KMS-11 (cell line): ENCODE data around the gene CDC42BPB.

Experiments
- H2AFZ ChIP-seq: fragments of 200-600 bp; sonication (generic); 2 replicates; pipeline ENCODE4 v1.6.1; 2016; ENCODE audit warnings: antibody characterized with exemption, mixed run types, low read depth
- H3K27ac ChIP-seq: fragments of 200-600 bp; sonication (generic); 2 replicates; pipeline ENCODE4 v1.6.1; 2016; ENCODE audit warnings: mild to moderate bottlenecking, mixed run types
- H3K27me3 ChIP-seq: fragments of 200-600 bp; sonication (generic); 2 replicates; pipeline ENCODE4 v1.6.1; 2017; ENCODE audit warnings: mild to moderate bottlenecking, low read depth, mixed run types, moderate library complexity; ENCODE audit not compliant: insufficient read depth
- H3K36me3 ChIP-seq: fragments of 200-600 bp; sonication (generic); 2 replicates; pipeline ENCODE4 v1.6.1; 2017; ENCODE audit warnings: mild to moderate bottlenecking, mixed run types; ENCODE audit not compliant: insufficient read depth
- H3K4me1 ChIP-seq: fragments of 200-600 bp; sonication (generic); 2 replicates; pipeline ENCODE4 v1.6.1; 2016; ENCODE audit warnings: mild to moderate bottlenecking, low read depth, mixed run types; ENCODE audit not compliant: poor library complexity, severe bottlenecking
- H3K4me2 ChIP-seq: fragments of 200-600 bp; sonication (generic); 2 replicates; pipeline ENCODE4 v1.7.0; 2016; ENCODE audit warnings: mild to moderate bottlenecking, mixed run types
- H3K4me3 ChIP-seq: fragments of 200-600 bp; sonication (generic); IDR thresholded peaks from 2 replicates; pipeline ENCODE4 v1.6.1; 2017; ENCODE audit warnings: low read depth, low read length, mixed read lengths; ENCODE audit not compliant: insufficient read depth
- H3K79me2 ChIP-seq: fragments of 200-600 bp; sonication (generic); 2 replicates; pipeline ENCODE4 v1.6.1; 2016; ENCODE audit warnings: low read depth, mixed run types; ENCODE audit not compliant: insufficient read depth
- H3K9ac ChIP-seq: fragments of 200-600 bp; sonication (generic); 2 replicates; pipeline ENCODE4 v1.6.1; 2016; ENCODE audit warnings: mild to moderate bottlenecking, mixed run types
- H4K20me1 ChIP-seq: fragments of 200-600 bp; sonication (generic); 2 replicates; pipeline ENCODE4 v1.6.1; 2016; ENCODE audit warnings: mild to moderate bottlenecking, mixed run types; ENCODE audit not compliant: insufficient read depth
- CTCF ChIP-seq: fragments of 200-600 bp; sonication (generic); conservative IDR thresholded peaks from 2 replicates; pipeline ENCODE4 v1.6.1; 2017; ENCODE audit warnings: low read depth, mild to moderate bottlenecking, antibody characterized with exemption, low read length, moderate library complexity, mixed read lengths

CDC42BPB gene

GRCh38 chr14:103085106-103086091 is 28.1 kb upstream of the CDC42BPB start:
- H3K9ac ChIP-seq = no peak overlapping the region
- no peaks in the 10 kb centered on the region for H3K4me1 ChIP-seq
- no peaks in the 10 kb centered on the region for H4K20me1 ChIP-seq
- TF ChIP-seq CTCF = no peak
- H3K4me3 ChIP-seq = no peak overlapping the region
- no peaks in the 10 kb centered on the region for H3K36me3 ChIP-seq
- no peaks in the 10 kb centered on the region for H3K79me2 ChIP-seq
- no peak overlapping the region for H3K27ac ChIP-seq
- H3K27me3 ChIP-seq = no peaks in the 10 kb centered on the region
- no peak overlapping the region for H3K4me2 ChIP-seq
- no peak overlapping the region for H2AFZ ChIP-seq

- H3K4me1 ChIP-seq = no peaks in the 10 kb centered on the region
- no peak within 1 kb of the TSS for H3K4me3 ChIP-seq
- no peaks in the 10 kb centered on the region for H3K79me2 ChIP-seq
- no peak within 1 kb of the TSS for H3K9ac ChIP-seq
- no peaks in the 10 kb centered on the region for H4K20me1 ChIP-seq
- TF ChIP-seq CTCF = no peak
- H3K36me3 ChIP-seq = no peaks in the 10 kb centered on the region
- no peak within 1 kb of the TSS for H3K27ac ChIP-seq
- H3K27me3 ChIP-seq = no peaks in the 10 kb centered on the region
- H2AFZ ChIP-seq = no peak within 1 kb of the TSS
- H3K4me2 ChIP-seq = no peak within 1 kb of the TSS
Measured at GRCh38 chr14:103084021-103084919, 26.9 kb upstream of the CDC42BPB start, which contains the start of gene LBHD2. LBHD2 (plus strand) TSS chr14:103084210; CDS start chr14:103086013, 1,803 bp downstream.

- no peak for TF ChIP-seq CTCF
- H3K4me1 ChIP-seq = no peaks in the 10 kb centered on the region
- H3K27ac ChIP-seq = no peak overlapping the region
Measured at GRCh38 chr14:103081951-103082350, 24.6 kb upstream of the CDC42BPB start.

GRCh38 chr14:103078860-103079587 is 21.7 kb upstream of the CDC42BPB start:
- Histone ChIP-seq H3K4me3 (no peak overlapping the region), H3K4me1 (no peaks in the 10 kb centered on the region), H3K36me3 (no peaks in the 10 kb centered on the region), H2AFZ (no peak overlapping the region), H3K4me2 (no peak overlapping the region), H3K79me2 (no peaks in the 10 kb centered on the region), H3K27me3 (no peaks in the 10 kb centered on the region), H4K20me1 (no peaks in the 10 kb centered on the region), H3K9ac (no peak overlapping the region), H3K27ac (no peak overlapping the region)
- TF ChIP-seq CTCF = no peak

More at GRCh38 chr14:103081951-103082350, 24.6 kb upstream of the CDC42BPB start:
- Histone ChIP-seq H3K9ac (no peak overlapping the region), H3K36me3 (no peaks in the 10 kb centered on the region), H3K79me2 (no peaks in the 10 kb centered on the region), H3K4me3 (no peak overlapping the region), H3K4me2 (no peak overlapping the region), H3K27me3 (no peaks in the 10 kb centered on the region), H2AFZ (no peak overlapping the region), H4K20me1 (no peaks in the 10 kb centered on the region)
